ENCODE measurements around the gene SLC14A1.

The SLC14A1 gene

DNA sequence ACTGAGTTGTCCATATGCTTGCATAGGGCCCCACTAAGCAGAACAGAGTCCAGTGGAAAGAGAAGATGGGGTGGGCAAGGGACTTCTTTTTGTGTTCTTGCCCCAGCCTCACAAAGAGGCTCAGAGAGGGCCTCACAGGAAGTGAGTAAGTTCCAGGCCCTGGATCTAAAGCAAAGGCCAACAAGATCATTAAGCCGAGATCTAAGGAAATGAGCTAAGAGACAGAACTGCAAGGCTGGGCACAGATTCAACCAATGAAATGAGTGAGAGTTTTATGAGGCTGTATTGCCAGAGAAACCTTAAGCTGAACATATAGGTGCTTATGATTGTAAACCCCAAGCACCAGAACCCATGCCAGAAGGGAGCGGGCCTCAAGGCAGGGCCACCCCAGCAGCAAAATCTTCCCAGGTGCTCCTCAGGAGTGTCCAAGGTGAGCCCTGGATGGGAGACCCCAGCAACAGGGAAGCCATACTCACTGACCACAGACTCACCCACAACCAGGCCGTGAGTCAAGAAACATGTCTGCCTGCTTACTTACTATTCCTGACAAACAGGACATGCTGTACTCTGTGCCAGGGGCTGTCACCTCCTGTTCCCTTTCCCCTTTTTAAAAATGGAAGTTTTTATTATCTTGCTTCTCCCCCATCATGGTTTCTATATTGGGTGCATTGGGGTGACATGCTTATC lies 40.2 kb downstream of the SLC14A1 start:
- no peak overlapping the region for H3K4me3 ChIP-seq (ENCODE audit: low read depth, low read length)
- TF ChIP-seq, protein P1, sequence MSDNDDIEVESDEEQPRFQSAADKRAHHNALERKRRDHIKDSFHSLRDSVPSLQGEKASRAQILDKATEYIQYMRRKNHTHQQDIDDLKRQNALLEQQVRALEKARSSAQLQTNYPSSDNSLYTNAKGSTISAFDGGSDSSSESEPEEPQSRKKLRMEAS (IDR thresholded peaks at IDR 0.05; ENCODE audit: low read depth, low read length): no peak
- TF ChIP-seq POLR2A (IDR thresholded peaks at IDR 0.05; ENCODE audit: extremely low read depth, insufficient read length): no peak
- TF ChIP-seq, protein P2, sequence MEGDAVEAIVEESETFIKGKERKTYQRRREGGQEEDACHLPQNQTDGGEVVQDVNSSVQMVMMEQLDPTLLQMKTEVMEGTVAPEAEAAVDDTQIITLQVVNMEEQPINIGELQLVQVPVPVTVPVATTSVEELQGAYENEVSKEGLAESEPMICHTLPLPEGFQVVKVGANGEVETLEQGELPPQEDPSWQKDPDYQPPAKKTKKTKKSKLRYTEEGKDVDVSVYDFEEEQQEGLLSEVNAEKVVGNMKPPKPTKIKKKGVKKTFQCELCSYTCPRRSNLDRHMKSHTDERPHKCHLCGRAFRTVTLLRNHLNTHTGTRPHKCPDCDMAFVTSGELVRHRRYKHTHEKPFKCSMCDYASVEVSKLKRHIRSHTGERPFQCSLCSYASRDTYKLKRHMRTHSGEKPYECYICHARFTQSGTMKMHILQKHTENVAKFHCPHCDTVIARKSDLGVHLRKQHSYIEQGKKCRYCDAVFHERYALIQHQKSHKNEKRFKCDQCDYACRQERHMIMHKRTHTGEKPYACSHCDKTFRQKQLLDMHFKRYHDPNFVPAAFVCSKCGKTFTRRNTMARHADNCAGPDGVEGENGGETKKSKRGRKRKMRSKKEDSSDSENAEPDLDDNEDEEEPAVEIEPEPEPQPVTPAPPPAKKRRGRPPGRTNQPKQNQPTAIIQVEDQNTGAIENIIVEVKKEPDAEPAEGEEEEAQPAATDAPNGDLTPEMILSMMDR (IDR thresholded peaks at IDR 0.05; ENCODE audit: low read depth, low read length): no peak
- no peak for TF ChIP-seq MYC (IDR thresholded peaks at IDR 0.05; ENCODE audit: low read depth, low read length)
- peak; percentile 28 for DNase-seq (ENCODE audit: low read depth)

DNA sequence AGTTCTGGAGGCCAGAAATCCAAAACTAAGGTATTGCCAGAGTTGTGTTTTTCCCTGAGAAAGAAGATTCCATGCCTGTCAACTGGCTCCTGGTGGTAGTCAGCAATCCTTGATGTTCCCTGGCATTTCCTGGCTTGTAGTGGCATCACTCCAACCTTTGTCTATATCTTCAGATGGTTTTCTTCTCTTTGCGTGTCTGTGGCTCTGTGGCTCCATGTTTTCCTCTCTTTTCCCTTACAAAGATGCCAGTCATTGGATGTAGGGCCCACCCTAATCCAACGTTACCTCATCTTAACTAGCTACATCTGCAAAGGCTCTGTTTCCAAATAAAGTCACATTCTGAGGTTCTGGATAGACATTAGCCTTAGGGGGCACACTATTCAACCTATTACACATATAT lies 41.8 kb downstream of the SLC14A1 start:
- no peak for DNase-seq (ENCODE audit: low read depth)
- TF ChIP-seq MYC (IDR thresholded peaks at IDR 0.05; ENCODE audit: low read depth, low read length): no peak
- no peak for TF ChIP-seq POLR2A (IDR thresholded peaks at IDR 0.05; ENCODE audit: extremely low read depth, insufficient read length)
- TF ChIP-seq, protein P2 (IDR thresholded peaks at IDR 0.05; ENCODE audit: low read depth, low read length): no peak
- TF ChIP-seq, protein P1 (IDR thresholded peaks at IDR 0.05; ENCODE audit: low read depth, low read length): no peak
- no peak overlapping the region for H3K4me3 ChIP-seq (ENCODE audit: low read depth, low read length)

DNA sequence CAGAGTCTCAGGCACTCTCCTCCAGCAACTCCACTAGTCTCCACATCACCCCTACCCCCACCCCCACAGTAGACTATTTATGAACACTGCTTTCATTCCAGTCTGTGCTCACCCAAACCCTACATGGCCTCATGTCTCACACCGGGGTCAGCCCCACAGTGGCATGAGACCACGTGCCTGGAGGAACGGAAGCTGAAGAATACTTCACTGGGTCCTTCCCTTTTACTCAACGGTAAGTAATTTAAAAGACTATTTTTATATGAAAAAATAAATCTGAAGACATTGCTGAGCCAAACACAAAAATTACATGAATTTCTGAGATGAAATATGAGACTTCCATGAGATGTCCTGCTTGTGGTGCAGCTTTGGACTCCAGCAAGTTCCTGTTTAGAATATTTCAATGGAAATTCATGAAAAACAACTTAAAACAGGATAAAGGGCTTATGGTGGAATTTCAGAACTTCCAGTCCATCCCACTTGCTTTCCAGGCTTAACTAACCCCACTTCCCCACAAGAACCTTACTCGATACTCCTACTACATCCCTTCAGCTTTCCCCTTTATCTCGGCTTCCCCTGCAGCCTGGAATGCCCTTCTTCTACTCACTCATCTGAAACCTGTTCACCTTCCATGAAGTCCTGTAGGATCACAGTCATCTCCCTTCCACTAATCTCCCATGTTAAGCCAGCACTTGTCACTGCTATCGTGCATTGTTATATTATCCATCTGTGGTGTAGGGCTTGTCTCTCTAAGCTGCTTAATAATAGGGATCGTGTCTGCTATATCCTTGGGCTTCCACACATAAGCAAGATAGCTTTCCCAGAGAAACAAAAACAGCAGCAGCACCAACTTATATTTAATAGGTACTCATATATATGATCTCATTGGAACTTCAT lies 47.9 kb downstream of the SLC14A1 start:
- TF ChIP-seq, protein P2 (IDR thresholded peaks at IDR 0.05; ENCODE audit: low read depth, low read length): no peak
- TF ChIP-seq, protein P1 (IDR thresholded peaks at IDR 0.05; ENCODE audit: low read depth, low read length): no peak
- TF ChIP-seq POLR2A (IDR thresholded peaks at IDR 0.05; ENCODE audit: extremely low read depth, insufficient read length) (no peak), MYC (IDR thresholded peaks at IDR 0.05; ENCODE audit: low read depth, low read length) (no peak)
- no peak for DNase-seq (ENCODE audit: low read depth)
- H3K4me3 ChIP-seq (ENCODE audit: low read depth, low read length): no peak overlapping the region

DNA sequence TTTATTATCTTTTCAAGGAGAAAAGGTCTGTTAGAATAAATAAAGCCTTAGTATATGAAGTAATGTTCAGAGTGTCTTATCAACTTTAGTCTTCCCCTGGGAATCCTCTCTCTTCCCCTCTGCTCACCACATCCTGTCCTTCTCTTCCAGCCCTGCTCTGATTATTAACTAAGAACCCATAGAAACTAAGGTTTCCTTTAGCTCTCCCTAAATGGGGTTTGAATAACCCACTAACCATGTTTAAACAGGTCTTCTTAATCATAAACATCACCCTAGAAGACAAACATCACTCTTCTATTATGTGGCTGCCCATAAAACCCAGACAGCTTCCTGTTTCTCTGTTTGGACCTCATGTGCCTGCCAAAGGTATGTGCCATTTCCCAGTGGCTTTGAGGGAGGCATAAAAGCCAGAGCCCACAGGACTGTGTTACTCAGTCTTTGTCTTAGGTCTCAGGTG lies 50.1 kb downstream of the SLC14A1 start:
- TF ChIP-seq POLR2A (IDR thresholded peaks at IDR 0.05; ENCODE audit: extremely low read depth, insufficient read length) (no peak), MYC (IDR thresholded peaks at IDR 0.05; ENCODE audit: low read depth, low read length) (no peak)
- TF ChIP-seq, protein P2 (IDR thresholded peaks at IDR 0.05; ENCODE audit: low read depth, low read length): no peak
- TF ChIP-seq, protein P1 (IDR thresholded peaks at IDR 0.05; ENCODE audit: low read depth, low read length): no peak
- peak; percentile 57 for DNase-seq (ENCODE audit: low read depth)
- no peak overlapping the region for H3K4me3 ChIP-seq (ENCODE audit: low read depth, low read length)

DNA sequence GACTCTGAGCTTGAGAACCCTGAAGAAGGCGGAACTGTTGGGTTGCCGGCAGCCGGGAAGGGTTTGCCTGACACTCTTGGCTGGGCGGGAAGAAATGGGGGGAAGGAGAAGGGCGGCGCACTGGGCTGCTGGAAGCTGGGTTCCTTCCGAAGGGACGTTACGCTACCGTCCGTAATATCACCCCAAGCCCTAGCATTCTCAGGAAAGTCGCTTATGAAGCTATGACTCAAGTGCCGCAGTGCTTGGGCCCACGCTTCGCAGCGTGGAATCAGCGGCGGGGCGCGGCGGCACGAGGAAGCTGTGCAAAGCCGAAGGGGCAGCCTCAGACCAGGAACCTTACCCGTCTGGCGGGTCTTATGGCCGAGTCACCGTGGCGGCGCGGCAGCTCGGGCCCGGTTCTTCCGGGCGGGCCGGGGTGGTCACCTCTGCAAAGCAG lies 51.3 kb downstream of the SLC14A1 start:
- TF ChIP-seq, protein P1 (IDR thresholded peaks at IDR 0.05; ENCODE audit: low read depth, low read length): no peak
- TF ChIP-seq MYC (IDR thresholded peaks at IDR 0.05; ENCODE audit: low read depth, low read length): no peak
- TF ChIP-seq, protein P2 (IDR thresholded peaks at IDR 0.05; ENCODE audit: low read depth, low read length): no peak
- no peak for TF ChIP-seq POLR2A (IDR thresholded peaks at IDR 0.05; ENCODE audit: extremely low read depth, insufficient read length)
- DNase-seq (ENCODE audit: low read depth): no peak
- H3K4me3 ChIP-seq (ENCODE audit: low read depth, low read length): no peak overlapping the region
